ENCODE measurements around the gene TMEM185B.

The TMEM185B gene

DNA sequence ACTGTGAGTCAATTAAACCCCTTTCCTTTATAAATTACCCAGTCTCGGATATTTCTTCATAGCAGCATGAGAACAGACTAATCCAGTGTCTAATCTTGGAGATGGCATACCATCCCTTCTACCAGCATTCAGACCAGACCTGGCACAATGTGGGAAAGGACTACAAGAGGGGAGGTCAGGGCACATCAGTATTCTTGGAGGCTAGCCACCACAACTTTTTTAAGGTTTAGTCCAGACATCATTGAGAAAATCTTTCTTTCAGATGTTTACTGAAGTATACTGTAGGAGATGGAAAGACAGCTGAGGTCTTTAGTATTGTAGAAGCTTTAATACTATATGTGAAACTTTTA is 33.4 kb upstream of the TMEM185B start:
- TF ChIP-seq, protein P1, sequence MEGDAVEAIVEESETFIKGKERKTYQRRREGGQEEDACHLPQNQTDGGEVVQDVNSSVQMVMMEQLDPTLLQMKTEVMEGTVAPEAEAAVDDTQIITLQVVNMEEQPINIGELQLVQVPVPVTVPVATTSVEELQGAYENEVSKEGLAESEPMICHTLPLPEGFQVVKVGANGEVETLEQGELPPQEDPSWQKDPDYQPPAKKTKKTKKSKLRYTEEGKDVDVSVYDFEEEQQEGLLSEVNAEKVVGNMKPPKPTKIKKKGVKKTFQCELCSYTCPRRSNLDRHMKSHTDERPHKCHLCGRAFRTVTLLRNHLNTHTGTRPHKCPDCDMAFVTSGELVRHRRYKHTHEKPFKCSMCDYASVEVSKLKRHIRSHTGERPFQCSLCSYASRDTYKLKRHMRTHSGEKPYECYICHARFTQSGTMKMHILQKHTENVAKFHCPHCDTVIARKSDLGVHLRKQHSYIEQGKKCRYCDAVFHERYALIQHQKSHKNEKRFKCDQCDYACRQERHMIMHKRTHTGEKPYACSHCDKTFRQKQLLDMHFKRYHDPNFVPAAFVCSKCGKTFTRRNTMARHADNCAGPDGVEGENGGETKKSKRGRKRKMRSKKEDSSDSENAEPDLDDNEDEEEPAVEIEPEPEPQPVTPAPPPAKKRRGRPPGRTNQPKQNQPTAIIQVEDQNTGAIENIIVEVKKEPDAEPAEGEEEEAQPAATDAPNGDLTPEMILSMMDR (IDR thresholded peaks at IDR 0.05; ENCODE audit: borderline replicate concordance, control extremely low read depth, extremely low read depth, insufficient read depth, missing control alignments) = no peak
- in situ Hi-C loops (cut with MboI; ENCODE audit: low sequenced_read_pairs, unreplicated experiment) = loop anchor here (5.0 kb wide), 1 partner anchor 41 kb away; no protein-coding TSS in a partner anchor
- no peak for DNase-seq (ENCODE audit: low spot score)

DNA sequence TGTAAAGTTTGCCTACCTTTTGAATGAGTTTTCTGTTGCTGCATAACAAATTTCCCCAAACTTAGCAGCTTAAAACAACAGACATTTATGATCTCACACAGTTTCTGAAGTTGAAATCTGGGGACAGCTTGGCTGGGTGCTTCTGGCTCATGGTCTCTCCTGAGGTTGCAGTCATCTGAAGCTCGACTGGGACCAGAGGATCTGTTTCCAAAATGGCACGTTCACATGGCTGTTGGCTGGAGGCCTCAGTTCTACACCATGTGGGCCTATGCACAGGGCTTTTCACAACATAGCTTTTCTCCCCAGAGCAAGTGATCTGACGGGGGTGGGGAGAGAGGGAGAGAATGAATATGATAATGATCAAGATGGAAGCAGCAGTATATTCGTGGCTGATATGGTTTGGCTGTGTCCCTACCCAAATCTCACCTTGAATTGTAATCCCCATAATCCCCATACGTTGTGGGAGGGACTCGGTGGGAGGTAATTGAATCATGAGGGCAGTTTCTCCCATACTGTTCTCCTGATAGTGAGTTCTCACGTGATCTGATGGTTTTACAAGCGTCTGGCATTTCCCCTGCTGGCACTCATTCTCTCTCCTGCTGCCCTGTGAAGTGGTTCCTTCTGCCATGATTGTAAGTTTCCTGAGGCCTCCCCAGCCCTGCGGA is 32.9 kb upstream of the TMEM185B start:
- TF ChIP-seq, protein P1 (IDR thresholded peaks at IDR 0.05; ENCODE audit: borderline replicate concordance, control extremely low read depth, extremely low read depth, insufficient read depth, missing control alignments) = no peak
- DNase-seq (ENCODE audit: low spot score) = no peak
- in situ Hi-C loops (cut with MboI; ENCODE audit: low sequenced_read_pairs, unreplicated experiment) = loop anchor here (5.0 kb wide), 1 partner anchor 41 kb away; no protein-coding TSS in a partner anchor

DNA sequence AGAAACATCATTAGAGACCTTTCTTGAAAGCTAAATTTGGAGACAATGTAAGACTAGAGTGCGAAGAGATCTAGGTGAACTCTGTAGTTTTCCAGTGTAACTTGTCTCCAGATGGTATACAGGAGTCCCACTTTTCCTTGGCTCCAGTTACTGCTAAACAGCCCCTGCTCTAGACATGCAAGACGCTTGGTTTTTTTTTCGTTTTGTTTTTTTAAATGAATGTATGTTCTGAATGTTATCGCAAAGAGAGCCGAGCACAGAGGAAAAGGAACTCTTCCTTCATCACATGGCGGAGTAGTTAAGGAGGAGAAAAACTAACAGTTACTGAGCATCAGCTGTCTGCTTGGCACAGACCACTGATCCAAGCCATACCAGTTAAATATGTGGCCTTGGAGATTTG is 31.9 kb upstream of the TMEM185B start:
- in situ Hi-C loops (cut with MboI; ENCODE audit: low sequenced_read_pairs, unreplicated experiment) = loop anchor here (5.0 kb wide), 1 partner anchor 42 kb away; no protein-coding TSS in a partner anchor
- DNase-seq (ENCODE audit: low spot score) = no peak

DNA sequence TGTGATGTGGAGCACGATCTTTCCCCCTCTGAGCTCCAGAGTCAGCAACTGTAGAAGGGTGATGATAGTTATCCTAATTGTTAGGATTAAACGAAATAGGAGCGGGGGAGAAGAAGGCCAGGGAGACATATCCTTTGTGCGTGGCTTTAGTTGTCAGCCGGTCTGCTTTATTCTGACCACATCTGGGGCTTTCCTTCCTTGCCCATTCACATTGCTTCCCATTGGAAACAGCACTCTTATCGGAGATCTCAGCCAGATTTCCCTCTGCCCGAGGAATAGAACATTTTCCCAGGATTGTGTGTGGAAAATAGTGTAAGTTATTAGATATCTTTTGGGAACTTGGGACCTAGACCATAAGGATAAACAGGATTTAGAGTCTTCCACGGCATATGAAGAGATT is 31.0 kb upstream of the TMEM185B start:
- DNase-seq (ENCODE audit: low spot score) = no peak

More for the DNA sequence above, 31.9 kb upstream of the TMEM185B start:
- TF ChIP-seq, protein P1 (IDR thresholded peaks at IDR 0.05; ENCODE audit: borderline replicate concordance, control extremely low read depth, extremely low read depth, insufficient read depth, missing control alignments) = no peak

DNA sequence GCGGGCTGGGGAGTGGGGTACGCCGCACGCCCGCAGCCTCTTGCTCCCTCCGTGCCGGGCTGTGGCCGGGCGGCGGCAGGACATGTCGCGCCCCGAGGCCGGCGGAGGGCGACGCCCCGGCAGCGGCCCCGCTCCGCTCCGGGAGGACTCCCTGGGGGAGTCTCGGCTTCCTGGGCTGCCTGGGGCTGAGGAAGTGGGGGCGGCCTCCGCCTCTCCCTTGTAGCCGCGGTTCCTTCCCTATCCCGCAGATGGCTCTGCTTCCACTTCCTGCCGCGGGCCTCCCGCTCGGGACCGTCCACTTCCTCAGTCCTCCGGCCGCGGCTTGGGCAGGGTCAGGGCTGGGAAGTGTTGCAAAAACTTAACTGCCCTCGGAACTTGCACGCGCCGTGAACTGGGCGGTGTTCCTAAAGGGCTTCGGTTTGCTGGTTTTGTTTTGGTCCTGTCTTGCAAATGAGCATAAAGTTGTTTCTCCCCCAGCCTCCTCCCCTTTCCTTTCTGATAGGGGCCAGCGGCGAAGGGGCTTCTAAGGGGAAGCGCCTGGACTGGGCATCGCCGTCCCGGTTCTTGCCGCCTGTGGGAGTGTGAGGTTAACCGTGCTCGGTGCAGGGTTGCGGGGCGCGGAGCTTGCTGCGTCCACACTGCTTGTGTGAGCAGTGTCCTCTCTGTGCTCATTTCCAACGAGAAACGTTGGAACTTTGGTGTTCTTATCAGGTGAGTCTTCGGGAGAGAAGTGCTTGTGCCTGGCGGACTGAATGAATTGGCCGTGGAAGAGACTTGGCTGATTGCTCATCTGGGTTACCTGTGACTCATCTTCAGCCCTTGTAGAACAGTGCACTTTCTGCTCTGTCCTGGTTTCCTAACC is 30.1 kb upstream of the TMEM185B start:
- in situ Hi-C loops (cut with MboI; ENCODE audit: low sequenced_read_pairs, unreplicated experiment) = no loop called here
- TF ChIP-seq, protein P1 (IDR thresholded peaks at IDR 0.05; ENCODE audit: borderline replicate concordance, control extremely low read depth, extremely low read depth, insufficient read depth, missing control alignments) = peak; percentile 16
- peak; percentile 72 for DNase-seq (ENCODE audit: low spot score)

More for the DNA sequence above, 31.0 kb upstream of the TMEM185B start:
- in situ Hi-C loops (cut with MboI; ENCODE audit: low sequenced_read_pairs, unreplicated experiment) = no loop called here
- TF ChIP-seq, protein P1 (IDR thresholded peaks at IDR 0.05; ENCODE audit: borderline replicate concordance, control extremely low read depth, extremely low read depth, insufficient read depth, missing control alignments) = no peak

DNA sequence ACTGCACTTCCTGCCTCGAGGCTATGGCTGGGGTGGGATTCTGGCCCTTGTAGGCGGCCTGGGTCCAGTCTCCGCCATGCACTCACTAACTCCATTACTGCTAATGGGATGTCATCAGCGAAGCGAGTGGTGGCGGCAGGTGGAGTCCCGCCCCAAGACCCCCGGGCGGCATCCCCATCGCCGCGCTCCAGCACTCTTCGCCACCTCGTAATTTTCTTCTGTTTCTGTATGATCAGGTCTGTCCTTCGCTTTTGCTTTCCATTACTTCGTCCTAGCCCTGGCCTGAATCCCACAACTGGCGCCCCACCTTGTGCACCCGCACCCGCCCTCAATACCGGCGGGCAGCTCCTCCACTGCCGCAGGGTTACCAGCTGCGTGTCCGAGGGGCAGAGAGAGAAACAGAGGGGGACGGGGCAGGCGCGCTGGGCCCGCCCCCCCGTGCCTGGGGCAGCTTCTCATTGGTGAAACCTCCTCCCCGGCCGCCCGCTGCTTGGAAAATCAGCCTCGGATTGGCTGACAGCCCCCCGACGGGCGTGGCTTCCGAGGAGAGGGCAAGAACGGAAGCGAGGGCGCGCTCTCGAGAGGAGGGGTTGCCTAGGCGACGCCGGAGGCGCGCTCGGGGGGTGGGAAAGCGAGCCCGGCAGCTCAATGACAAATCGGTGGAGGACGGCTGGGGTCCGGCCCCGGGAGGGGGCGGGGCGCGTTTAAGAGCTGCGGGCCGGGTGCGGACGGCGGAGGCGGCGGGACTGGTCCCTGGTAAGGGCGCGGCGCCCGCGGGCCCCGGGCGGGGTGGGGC is 29.2 kb upstream of the TMEM185B start, which contains the start of gene RALB:
Gene RALB (plus strand): TSS at position 628 of the 796 bp plus-strand sequence. CDS start 25,813 bp downstream, outside the sequence.
- peak; percentile 99 for DNase-seq (ENCODE audit: low spot score)
- in situ Hi-C loops (cut with MboI; ENCODE audit: low sequenced_read_pairs, unreplicated experiment) = no loop called here
- TF ChIP-seq, protein P1 (IDR thresholded peaks at IDR 0.05; ENCODE audit: borderline replicate concordance, control extremely low read depth, extremely low read depth, insufficient read depth, missing control alignments) = no peak

All from GM13976 (cell line).